WTC11 (cell line): Measurements from ENCODE around the gene ATP5IF1. TPM values are rescaled to one million over a fixed set of nuclear protein-coding genes. Genes with fewer than 3 reads are reported as not detected.
A peak's percentile ranks its signal among the peaks of the same experiment; 100 is the strongest.

Experiments
- ATAC-seq: fragments of 200-7000 bp; cut with Tn5 transposase; 2 replicates; pipeline ENCODE4 v1.10.0; 2021; ENCODE audit warnings: mild to moderate bottlenecking, moderate library complexity
- CTCF ChIA-PET: fragments of 300-600 bp; sonication (Branson Sonifier 250); formaldehyde crosslinking; loops from one replicate; lab custom pipeline; 2021; ENCODE audit warnings: antibody characterized with exemption; lab: Charles Lee
- POLR2A ChIA-PET: fragments of 350-600 bp; sonication (Branson Sonifier 250); formaldehyde crosslinking; loops from one replicate; lab custom pipeline; 2021; ENCODE audit warnings: antibody characterized with exemption; lab: Charles Lee
- DNase-seq: peaks from one replicate; pipeline ENCODE4 v3.0.0; 2021; ENCODE audit warnings: low spot score
- H3K27ac Mint-ChIP-seq: 2 replicates; pipeline ENCODE4 v1.8.0; 2021; ENCODE audit warnings: mixed read lengths
- H3K27me3 Mint-ChIP-seq: 2 replicates; pipeline ENCODE4 v1.8.0; 2021; ENCODE audit warnings: low read depth, mild to moderate bottlenecking, moderate library complexity, mixed read lengths
- H3K36me3 Mint-ChIP-seq: 2 replicates; pipeline ENCODE4 v1.8.0; 2021; ENCODE audit warnings: mixed read lengths
- H3K4me1 Mint-ChIP-seq: 2 replicates; pipeline ENCODE4 v1.8.0; 2022; ENCODE audit warnings: mixed read lengths
- H3K4me3 Mint-ChIP-seq: 2 replicates; pipeline ENCODE4 v1.8.0; 2021; ENCODE audit warnings: mild to moderate bottlenecking, moderate library complexity, mixed read lengths
- H3K9me3 Mint-ChIP-seq: 2 replicates; pipeline ENCODE4 v1.8.0; 2021; ENCODE audit warnings: mixed read lengths
- FOXJ3 ChIP-seq: sonication (generic); formaldehyde crosslinking; IDR thresholded peaks from 2 replicates; pipeline ENCODE4 v1.9.0; 2021; ENCODE audit warnings: missing genetic modification reagents, mild to moderate bottlenecking, borderline replicate concordance
- FOXK1 ChIP-seq: sonication (generic); formaldehyde crosslinking; IDR thresholded peaks from 2 replicates; pipeline ENCODE4 v1.8.0; 2022; ENCODE audit warnings: mild to moderate bottlenecking, moderate library complexity, missing genetic modification reagents
- IRF2 ChIP-seq: sonication (generic); formaldehyde crosslinking; IDR thresholded peaks from 2 replicates; pipeline ENCODE4 v1.8.0; 2022; ENCODE audit warnings: low read depth, missing genetic modification reagents, borderline replicate concordance
- KAT7 ChIP-seq: sonication (generic); formaldehyde crosslinking; IDR thresholded peaks from 2 replicates; pipeline ENCODE4 v1.8.1; 2023; ENCODE audit warnings: missing genetic modification reagents, mild to moderate bottlenecking, borderline replicate concordance
- NFYB ChIP-seq: sonication (generic); formaldehyde crosslinking; conservative IDR thresholded peaks from 2 replicates; pipeline ENCODE4 v1.8.0; 2022; ENCODE audit warnings: low read depth, missing genetic modification reagents
- SMAD4 ChIP-seq: sonication (generic); formaldehyde crosslinking; IDR thresholded peaks from 2 replicates; pipeline ENCODE4 v1.8.0; 2022; ENCODE audit warnings: mild to moderate bottlenecking, missing genetic modification reagents
- ZBTB21 ChIP-seq: sonication (generic); formaldehyde crosslinking; IDR thresholded peaks from 2 replicates; pipeline ENCODE4 v1.8.1; 2023; ENCODE audit warnings: mild to moderate bottlenecking, missing genetic modification reagents, borderline replicate concordance
- ZNF138 ChIP-seq: sonication (generic); formaldehyde crosslinking; conservative IDR thresholded peaks from 2 replicates; pipeline ENCODE4 v1.8.1; 2022; ENCODE audit warnings: mild to moderate bottlenecking, moderate library complexity, missing genetic modification reagents
- ZNF232 ChIP-seq: sonication (generic); formaldehyde crosslinking; IDR thresholded peaks from 2 replicates; pipeline ENCODE4 v1.8.0; 2022; ENCODE audit warnings: mild to moderate bottlenecking, missing genetic modification reagents
- total RNA-seq: library from RNA; stranded (reverse); gene quantifications from 3 replicates; pipeline ENCODE4 v1.2.3, GENCODE V29; 2021
- TF ChIP-seq, protein P1 (sequence below): sonication (generic); formaldehyde crosslinking; IDR thresholded peaks from 2 replicates; pipeline ENCODE4 v1.8.0; 2023; ENCODE audit warnings: missing genetic modification reagents, mild to moderate bottlenecking, borderline replicate concordance
- TF ChIP-seq, protein P2 (sequence below): fragments of 250-450 bp; sonication (Bioruptor Pico); IDR thresholded peaks from 2 replicates; pipeline ENCODE4 v1.9.0; 2021; ENCODE audit warnings: mild to moderate bottlenecking
- TF ChIP-seq, protein P3 (sequence below): sonication (generic); formaldehyde crosslinking; IDR thresholded peaks from 2 replicates; pipeline ENCODE4 v1.8.0; 2022; ENCODE audit warnings: mild to moderate bottlenecking, missing genetic modification reagents
- TF ChIP-seq, protein P4 (sequence below): sonication (generic); formaldehyde crosslinking; IDR thresholded peaks from 2 replicates; pipeline ENCODE4 v1.8.1; 2022; ENCODE audit warnings: low read depth, mild to moderate bottlenecking, moderate library complexity, missing genetic modification reagents, borderline replicate concordance
- TF ChIP-seq, protein P5 (sequence below): fragments of 250-450 bp; sonication (Bioruptor Pico); IDR thresholded peaks from 2 replicates; pipeline ENCODE4 v1.8.0; 2021; ENCODE audit warnings: mild to moderate bottlenecking
- TF ChIP-seq, protein P6 (sequence below): sonication (generic); formaldehyde crosslinking; IDR thresholded peaks from 2 replicates; pipeline ENCODE4 v1.8.0; 2023; ENCODE audit warnings: mild to moderate bottlenecking, missing genetic modification reagents

Gene ATP5IF1
- total RNA-seq, 1 experiment from 2014 or later = 201 TPM

DNA sequence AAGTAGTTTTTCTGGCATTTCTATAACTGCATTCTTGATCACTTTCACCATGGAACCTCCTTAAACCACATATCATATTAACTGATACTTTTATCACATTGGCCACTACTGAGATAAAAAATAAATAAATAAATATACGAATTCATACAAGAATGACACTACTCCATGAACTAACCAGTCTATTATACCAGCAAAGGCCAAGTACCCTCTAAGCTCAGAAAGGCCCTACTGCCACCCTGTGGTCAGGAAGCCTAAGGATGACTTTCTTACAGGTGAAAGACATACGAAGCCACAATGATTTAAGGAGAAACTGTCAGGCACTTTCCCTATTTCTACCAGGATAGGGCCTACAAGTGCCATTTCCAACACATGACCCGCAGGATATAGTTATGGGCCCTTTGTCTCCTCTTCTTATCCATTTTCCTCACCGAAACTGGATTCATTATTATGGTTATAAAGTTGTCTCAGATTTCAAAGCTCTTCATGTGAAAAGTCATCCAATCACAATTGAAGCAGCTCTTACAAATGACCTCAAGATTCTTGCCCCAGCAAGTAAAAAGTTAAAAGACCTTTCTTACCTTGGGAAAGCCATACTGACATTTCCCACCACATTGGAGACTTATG is 27.0 kb upstream of the ATP5IF1 start:
- H3K4me3 Mint-ChIP-seq = no peak overlapping the region
- POLR2A ChIA-PET = interaction anchor here (0.7 kb wide), 1 partner anchor 120 kb away, joined by 10 read pairs; the partner anchor contains the start of gene EYA3
- TF ChIP-seq, protein P1, sequence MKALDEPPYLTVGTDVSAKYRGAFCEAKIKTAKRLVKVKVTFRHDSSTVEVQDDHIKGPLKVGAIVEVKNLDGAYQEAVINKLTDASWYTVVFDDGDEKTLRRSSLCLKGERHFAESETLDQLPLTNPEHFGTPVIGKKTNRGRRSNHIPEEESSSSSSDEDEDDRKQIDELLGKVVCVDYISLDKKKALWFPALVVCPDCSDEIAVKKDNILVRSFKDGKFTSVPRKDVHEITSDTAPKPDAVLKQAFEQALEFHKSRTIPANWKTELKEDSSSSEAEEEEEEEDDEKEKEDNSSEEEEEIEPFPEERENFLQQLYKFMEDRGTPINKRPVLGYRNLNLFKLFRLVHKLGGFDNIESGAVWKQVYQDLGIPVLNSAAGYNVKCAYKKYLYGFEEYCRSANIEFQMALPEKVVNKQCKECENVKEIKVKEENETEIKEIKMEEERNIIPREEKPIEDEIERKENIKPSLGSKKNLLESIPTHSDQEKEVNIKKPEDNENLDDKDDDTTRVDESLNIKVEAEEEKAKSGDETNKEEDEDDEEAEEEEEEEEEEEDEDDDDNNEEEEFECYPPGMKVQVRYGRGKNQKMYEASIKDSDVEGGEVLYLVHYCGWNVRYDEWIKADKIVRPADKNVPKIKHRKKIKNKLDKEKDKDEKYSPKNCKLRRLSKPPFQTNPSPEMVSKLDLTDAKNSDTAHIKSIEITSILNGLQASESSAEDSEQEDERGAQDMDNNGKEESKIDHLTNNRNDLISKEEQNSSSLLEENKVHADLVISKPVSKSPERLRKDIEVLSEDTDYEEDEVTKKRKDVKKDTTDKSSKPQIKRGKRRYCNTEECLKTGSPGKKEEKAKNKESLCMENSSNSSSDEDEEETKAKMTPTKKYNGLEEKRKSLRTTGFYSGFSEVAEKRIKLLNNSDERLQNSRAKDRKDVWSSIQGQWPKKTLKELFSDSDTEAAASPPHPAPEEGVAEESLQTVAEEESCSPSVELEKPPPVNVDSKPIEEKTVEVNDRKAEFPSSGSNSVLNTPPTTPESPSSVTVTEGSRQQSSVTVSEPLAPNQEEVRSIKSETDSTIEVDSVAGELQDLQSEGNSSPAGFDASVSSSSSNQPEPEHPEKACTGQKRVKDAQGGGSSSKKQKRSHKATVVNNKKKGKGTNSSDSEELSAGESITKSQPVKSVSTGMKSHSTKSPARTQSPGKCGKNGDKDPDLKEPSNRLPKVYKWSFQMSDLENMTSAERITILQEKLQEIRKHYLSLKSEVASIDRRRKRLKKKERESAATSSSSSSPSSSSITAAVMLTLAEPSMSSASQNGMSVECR (CRISPR knock-in tag) = no peak
- TF ChIP-seq ZNF138 = no peak
- TF ChIP-seq ZBTB21 (CRISPR knock-in tag) = no peak
- no peak for TF ChIP-seq IRF2
- TF ChIP-seq, protein P2, sequence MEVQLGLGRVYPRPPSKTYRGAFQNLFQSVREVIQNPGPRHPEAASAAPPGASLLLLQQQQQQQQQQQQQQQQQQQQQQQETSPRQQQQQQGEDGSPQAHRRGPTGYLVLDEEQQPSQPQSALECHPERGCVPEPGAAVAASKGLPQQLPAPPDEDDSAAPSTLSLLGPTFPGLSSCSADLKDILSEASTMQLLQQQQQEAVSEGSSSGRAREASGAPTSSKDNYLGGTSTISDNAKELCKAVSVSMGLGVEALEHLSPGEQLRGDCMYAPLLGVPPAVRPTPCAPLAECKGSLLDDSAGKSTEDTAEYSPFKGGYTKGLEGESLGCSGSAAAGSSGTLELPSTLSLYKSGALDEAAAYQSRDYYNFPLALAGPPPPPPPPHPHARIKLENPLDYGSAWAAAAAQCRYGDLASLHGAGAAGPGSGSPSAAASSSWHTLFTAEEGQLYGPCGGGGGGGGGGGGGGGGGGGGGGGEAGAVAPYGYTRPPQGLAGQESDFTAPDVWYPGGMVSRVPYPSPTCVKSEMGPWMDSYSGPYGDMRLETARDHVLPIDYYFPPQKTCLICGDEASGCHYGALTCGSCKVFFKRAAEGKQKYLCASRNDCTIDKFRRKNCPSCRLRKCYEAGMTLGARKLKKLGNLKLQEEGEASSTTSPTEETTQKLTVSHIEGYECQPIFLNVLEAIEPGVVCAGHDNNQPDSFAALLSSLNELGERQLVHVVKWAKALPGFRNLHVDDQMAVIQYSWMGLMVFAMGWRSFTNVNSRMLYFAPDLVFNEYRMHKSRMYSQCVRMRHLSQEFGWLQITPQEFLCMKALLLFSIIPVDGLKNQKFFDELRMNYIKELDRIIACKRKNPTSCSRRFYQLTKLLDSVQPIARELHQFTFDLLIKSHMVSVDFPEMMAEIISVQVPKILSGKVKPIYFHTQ (CRISPR knock-in tag) = no peak
- no peak for TF ChIP-seq NFYB (CRISPR knock-in tag)
- TF ChIP-seq, protein P3, sequence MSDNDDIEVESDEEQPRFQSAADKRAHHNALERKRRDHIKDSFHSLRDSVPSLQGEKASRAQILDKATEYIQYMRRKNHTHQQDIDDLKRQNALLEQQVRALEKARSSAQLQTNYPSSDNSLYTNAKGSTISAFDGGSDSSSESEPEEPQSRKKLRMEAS = no peak
- TF ChIP-seq FOXJ3 (CRISPR knock-in tag) = no peak
- TF ChIP-seq ZNF232 (CRISPR knock-in tag) = no peak
- TF ChIP-seq, protein P4, sequence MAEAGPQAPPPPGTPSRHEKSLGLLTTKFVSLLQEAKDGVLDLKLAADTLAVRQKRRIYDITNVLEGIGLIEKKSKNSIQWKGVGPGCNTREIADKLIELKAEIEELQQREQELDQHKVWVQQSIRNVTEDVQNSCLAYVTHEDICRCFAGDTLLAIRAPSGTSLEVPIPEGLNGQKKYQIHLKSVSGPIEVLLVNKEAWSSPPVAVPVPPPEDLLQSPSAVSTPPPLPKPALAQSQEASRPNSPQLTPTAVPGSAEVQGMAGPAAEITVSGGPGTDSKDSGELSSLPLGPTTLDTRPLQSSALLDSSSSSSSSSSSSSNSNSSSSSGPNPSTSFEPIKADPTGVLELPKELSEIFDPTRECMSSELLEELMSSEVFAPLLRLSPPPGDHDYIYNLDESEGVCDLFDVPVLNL = no peak
- TF ChIP-seq FOXK1 (CRISPR knock-in tag) = no peak
- TF ChIP-seq, protein P5, sequence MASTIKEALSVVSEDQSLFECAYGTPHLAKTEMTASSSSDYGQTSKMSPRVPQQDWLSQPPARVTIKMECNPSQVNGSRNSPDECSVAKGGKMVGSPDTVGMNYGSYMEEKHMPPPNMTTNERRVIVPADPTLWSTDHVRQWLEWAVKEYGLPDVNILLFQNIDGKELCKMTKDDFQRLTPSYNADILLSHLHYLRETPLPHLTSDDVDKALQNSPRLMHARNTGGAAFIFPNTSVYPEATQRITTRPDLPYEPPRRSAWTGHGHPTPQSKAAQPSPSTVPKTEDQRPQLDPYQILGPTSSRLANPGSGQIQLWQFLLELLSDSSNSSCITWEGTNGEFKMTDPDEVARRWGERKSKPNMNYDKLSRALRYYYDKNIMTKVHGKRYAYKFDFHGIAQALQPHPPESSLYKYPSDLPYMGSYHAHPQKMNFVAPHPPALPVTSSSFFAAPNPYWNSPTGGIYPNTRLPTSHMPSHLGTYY (CRISPR knock-in tag) = no peak
- no peak for TF ChIP-seq KAT7 (CRISPR knock-in tag)
- TF ChIP-seq, protein P6, sequence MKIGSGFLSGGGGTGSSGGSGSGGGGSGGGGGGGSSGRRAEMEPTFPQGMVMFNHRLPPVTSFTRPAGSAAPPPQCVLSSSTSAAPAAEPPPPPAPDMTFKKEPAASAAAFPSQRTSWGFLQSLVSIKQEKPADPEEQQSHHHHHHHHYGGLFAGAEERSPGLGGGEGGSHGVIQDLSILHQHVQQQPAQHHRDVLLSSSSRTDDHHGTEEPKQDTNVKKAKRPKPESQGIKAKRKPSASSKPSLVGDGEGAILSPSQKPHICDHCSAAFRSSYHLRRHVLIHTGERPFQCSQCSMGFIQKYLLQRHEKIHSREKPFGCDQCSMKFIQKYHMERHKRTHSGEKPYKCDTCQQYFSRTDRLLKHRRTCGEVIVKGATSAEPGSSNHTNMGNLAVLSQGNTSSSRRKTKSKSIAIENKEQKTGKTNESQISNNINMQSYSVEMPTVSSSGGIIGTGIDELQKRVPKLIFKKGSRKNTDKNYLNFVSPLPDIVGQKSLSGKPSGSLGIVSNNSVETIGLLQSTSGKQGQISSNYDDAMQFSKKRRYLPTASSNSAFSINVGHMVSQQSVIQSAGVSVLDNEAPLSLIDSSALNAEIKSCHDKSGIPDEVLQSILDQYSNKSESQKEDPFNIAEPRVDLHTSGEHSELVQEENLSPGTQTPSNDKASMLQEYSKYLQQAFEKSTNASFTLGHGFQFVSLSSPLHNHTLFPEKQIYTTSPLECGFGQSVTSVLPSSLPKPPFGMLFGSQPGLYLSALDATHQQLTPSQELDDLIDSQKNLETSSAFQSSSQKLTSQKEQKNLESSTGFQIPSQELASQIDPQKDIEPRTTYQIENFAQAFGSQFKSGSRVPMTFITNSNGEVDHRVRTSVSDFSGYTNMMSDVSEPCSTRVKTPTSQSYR = no peak
- TF ChIP-seq SMAD4 (CRISPR knock-in tag) = no peak
- TF ChIP-seq, all 79 proteins: peak for 0
- Mint-ChIP-seq H3K27me3 (no peaks in the 10 kb centered on the region), H3K36me3 (peaks cover 40% of the 10 kb centered on the region), H3K4me1 (peaks cover 6% of the 10 kb centered on the region), H3K27ac (peak overlapping the region; percentile 54), H3K9me3 (no peaks in the 10 kb centered on the region)
- peak; percentile 61 for DNase-seq
- peak; percentile 72 for ATAC-seq
- CTCF ChIA-PET = interaction anchor here (0.7 to 2.1 kb wide), 21 partner anchors 11 to 351 kb away, joined by 3 to 50 read pairs (median 4); partner anchors contain the start of genes EYA3 and PTAFR
